ENCODE results near the gene SDR42E2.

- no peak for TF ChIP-seq CTCF (IDR thresholded peaks at IDR 0.05 in 2 of 3, conservative IDR thresholded peaks at IDR 0.05 in 1 of 3; ENCODE audit: control insufficient read depth in 2 of 3, extremely low read depth in 1 of 3, insufficient read depth in 1 of 3, low read depth in 3 of 3, low read length in 3 of 3)
- TF ChIP-seq POLR2AphosphoS5 (IDR thresholded peaks at IDR 0.05; ENCODE audit: low read length) = no peak
These were observed 10.9 kb upstream of the SDR42E2 start for GRCh38 chr16:22151246-22151998.

Measured in GM12878 (cell line).